IPS-15b (cell line): ENCODE results near the gene SEMA5A.

ENCODE experiments used
- H3K27me3 ChIP-seq: one replicate; pipeline ENCODE4 v1.6.1; 2013; ENCODE audit warnings: low read length; ENCODE audit not compliant: control insufficient read depth, insufficient read depth
- H3K36me3 ChIP-seq: one replicate; pipeline ENCODE4 v1.6.1; 2013; ENCODE audit warnings: low read length; ENCODE audit not compliant: control insufficient read depth, insufficient read depth
- H3K4me1 ChIP-seq: one replicate; pipeline ENCODE4 v1.6.1; 2013; ENCODE audit warnings: mild to moderate bottlenecking, low read length; ENCODE audit not compliant: control insufficient read depth, insufficient read depth
- H3K4me3 ChIP-seq: one replicate; pipeline ENCODE4 v1.5.1; 2013; ENCODE audit warnings: low read depth, low read length
- H3K9ac ChIP-seq: one replicate; pipeline ENCODE4 v1.6.1; 2013; ENCODE audit warnings: low read depth, mild to moderate bottlenecking, low read length
- H3K9me3 ChIP-seq: one replicate; pipeline ENCODE4 v1.6.1; 2013; ENCODE audit warnings: mild to moderate bottlenecking, low read length; ENCODE audit not compliant: control insufficient read depth, insufficient read depth

The SEMA5A gene

DNA sequence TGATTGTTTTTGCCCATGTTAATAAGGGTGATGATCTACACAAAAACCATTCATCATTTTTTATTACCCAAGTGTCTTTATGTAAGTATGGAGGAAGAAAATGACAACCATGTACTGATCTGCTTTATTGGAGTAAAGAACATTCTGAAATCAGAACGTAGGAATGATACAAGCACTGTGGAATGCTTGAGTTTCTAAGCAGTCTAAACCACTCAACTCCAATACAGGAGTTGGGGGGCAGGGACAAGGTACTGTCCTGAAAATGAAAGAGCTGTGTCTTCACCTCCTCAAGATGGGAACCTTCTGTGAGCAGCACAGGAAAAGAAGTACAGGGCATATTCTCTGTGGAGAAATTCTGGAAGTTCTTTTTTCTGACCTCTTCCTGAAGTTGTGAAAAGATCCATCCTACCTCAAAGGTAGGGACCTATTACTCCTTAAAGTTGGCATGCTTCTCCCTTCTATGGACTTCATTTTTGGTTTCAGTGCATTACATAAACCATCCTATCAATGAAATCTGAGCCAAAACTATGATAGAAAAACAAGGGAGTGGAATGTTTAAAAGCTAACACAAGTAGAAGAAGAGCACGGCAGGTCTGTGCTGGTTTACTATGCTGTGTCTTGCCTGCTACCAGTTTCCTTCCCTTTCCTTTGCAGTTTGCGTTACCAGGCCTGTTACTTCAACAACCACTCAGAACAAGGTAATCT is 202.6 kb downstream of the SEMA5A start:
- H3K4me1 ChIP-seq = no peaks in the 10 kb centered on the region
- H3K4me3 ChIP-seq = no peak overlapping the region

DNA sequence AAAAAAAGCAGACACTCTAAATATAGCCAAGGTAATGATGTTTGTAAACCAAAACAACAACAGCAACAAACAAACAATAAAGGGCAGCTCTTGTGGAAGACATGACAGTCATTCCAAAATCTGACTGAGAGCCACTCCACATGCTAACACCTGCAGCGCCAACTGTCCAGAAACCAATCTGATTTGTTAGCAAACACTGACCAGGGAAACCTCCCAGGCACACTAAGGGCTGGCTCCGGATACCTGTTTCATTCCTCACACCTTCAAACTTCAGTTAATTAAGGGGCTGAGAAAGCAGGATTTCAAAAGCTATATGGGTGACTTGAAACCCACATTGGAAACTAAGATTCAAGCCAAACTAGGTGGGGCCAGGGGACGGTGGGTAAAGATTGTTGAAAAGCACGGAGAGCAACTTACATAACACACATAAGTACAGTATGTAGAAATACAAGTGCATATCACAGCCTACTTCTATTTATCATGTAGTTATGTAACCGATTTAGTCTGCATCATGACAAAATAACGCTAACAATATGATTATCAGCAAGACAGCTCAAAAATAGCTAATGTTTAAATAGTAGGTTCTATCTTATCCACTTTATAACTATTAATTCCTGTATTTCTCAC is 203.6 kb downstream of the SEMA5A start:
- H3K9me3 ChIP-seq = no peaks in the 10 kb centered on the region
- H3K4me3 ChIP-seq = no peak overlapping the region
- H3K4me1 ChIP-seq = no peaks in the 10 kb centered on the region
- H3K36me3 ChIP-seq = no peaks in the 10 kb centered on the region
- H3K27me3 ChIP-seq = no peaks in the 10 kb centered on the region
- no peak overlapping the region for H3K9ac ChIP-seq

More for the DNA sequence above, 202.6 kb downstream of the SEMA5A start:
- no peaks in the 10 kb centered on the region for H3K36me3 ChIP-seq
- no peak overlapping the region for H3K9ac ChIP-seq
- H3K9me3 ChIP-seq = no peaks in the 10 kb centered on the region
- no peaks in the 10 kb centered on the region for H3K27me3 ChIP-seq

DNA sequence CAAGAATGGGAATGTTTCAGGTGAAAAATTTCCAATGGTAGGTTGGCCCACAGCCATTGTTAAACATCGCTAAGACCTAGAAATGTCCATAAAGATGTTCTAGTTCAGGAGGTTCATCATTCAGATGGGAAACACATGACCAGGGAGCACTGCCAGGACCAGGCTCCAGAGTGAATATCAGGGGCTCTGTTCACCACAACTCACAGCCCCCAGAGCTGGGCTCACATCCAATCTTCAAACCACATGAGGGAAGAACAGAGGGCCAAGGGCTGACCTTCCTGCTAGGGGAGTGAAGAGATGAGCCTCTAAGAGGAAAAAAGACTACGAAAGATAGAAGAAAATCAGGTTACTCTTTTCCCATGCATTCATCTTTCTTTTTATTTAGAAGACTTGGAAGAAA is 205.8 kb downstream of the SEMA5A start:
- no peak overlapping the region for H3K9ac ChIP-seq
- H3K4me1 ChIP-seq = no peaks in the 10 kb centered on the region
- no peaks in the 10 kb centered on the region for H3K36me3 ChIP-seq
- H3K27me3 ChIP-seq = no peaks in the 10 kb centered on the region
- H3K9me3 ChIP-seq = no peaks in the 10 kb centered on the region
- no peak overlapping the region for H3K4me3 ChIP-seq

DNA sequence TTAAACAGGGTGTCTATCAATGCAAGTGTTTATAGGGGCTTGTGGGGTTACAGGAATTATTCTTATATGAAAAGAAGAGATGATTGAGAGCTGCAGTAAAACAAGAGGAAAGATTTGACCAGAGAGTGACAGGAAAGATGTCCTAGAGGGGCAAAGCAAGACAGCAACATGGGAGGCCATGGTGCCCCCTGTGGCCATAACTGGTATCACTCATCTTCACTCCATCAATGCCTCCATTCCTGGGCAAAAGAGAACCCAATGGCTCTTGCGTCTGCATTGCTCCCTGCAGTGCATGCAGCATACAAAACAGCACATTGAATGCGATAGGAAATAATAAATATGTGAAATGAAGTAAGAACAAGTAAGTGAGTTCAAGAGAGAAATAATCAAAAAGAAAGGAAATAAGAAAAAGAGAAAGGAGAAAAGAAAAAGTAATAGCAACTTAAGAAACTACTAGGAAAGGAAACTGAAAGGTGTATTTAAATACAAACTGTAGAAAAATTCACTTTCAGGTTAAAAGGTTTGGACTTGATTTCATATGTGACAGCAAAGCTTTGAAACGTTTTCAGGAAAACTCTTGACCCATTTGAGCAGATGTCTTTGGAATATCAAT is 206.6 kb downstream of the SEMA5A start:
- Histone ChIP-seq H3K36me3 (no peaks in the 10 kb centered on the region), H3K4me3 (no peak overlapping the region), H3K4me1 (no peaks in the 10 kb centered on the region), H3K9ac (no peak overlapping the region), H3K27me3 (no peaks in the 10 kb centered on the region), H3K9me3 (no peaks in the 10 kb centered on the region)

DNA sequence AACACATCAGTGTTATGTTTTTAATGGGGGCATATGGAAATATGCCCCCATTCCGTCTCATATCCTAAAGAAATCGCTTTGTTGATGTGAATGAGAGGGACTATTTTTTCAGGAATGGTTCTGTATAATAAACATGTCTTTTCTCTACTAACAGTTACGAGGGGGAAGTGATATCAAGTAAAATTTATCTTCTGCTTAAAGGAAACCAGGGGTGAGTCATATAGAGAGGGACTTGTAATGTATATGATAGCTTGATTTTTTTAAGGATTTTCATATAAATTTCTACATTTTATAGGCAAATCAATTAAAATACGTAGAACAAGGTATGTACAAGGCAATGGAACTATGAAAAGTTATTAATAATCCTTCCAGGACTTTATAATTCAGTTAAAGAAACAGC is 207.1 kb downstream of the SEMA5A start:
- Histone ChIP-seq H3K4me1 (no peaks in the 10 kb centered on the region), H3K27me3 (no peaks in the 10 kb centered on the region), H3K9ac (no peak overlapping the region), H3K9me3 (no peaks in the 10 kb centered on the region), H3K4me3 (no peak overlapping the region), H3K36me3 (no peaks in the 10 kb centered on the region)

DNA sequence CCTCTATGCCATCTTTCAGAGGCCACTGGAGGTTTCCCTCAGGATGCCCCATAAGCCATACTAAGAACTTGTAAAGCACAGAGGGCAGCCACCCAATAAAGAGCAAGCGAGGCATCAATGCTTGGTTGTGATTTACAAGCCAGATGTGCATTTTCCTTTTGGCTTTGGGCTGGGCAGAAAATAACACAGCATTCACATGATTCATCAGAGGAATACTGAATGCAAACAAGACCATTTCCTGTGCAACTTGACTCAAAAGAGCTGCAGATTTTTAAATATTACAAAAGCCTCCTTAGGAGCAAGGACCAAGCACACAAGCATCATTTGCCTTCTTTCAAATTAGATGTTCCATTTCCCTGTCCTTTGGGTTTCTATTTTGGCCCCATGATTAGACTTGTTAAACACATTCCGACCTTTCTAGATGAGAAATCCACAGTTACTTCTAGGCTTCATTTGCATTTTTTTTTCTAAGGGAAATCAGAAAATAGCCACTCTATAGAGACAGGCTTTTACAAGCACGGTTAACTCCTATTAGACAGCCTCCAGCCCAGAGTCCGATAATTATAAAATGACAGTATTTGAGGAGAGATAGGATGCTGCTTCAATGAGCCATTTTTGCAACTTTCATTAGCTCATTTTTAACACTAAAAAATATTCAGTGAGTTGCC is 207.8 kb downstream of the SEMA5A start:
- Histone ChIP-seq H3K9ac (no peak overlapping the region), H3K4me3 (no peak overlapping the region), H3K36me3 (no peaks in the 10 kb centered on the region), H3K4me1 (no peaks in the 10 kb centered on the region), H3K27me3 (no peaks in the 10 kb centered on the region), H3K9me3 (no peaks in the 10 kb centered on the region)

DNA sequence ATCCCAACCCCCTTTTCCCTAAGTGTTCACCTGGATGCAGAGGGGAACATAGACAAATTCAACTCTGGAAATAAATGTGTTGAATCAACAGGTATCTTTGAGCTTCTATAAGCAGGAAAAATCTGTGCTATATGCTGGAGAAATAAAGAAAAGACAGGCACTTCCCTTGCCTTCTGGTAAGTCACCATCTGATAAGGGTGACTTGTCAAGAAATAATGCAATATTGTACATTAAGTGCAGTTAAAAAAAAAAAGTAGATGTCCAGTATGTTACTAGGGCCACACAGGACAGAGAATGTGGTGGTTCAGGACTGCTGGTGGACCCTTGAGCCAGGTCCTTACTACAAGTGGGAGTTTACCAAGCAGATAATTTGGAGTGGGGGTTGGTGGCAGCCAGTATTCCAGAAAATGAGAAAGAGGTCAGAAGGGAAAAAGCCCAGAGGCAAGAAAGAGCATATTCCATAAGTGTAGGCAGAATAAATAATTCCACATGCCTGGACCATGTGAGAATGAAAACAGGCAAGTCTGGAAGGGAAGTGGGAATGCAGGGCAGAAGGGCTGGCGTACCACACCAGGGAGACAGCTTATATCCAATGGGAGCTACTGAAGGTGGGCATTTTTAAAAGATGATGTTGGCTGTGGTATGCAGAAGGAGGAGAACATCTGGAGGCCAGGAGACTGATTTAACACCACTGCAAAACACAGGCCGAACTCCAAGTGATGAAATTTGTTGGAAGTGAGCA is 209.9 kb downstream of the SEMA5A start:
- H3K4me1 ChIP-seq = no peaks in the 10 kb centered on the region
- no peak overlapping the region for H3K9ac ChIP-seq
- no peak overlapping the region for H3K4me3 ChIP-seq
- H3K27me3 ChIP-seq = no peaks in the 10 kb centered on the region
- H3K36me3 ChIP-seq = no peaks in the 10 kb centered on the region
- no peaks in the 10 kb centered on the region for H3K9me3 ChIP-seq

DNA sequence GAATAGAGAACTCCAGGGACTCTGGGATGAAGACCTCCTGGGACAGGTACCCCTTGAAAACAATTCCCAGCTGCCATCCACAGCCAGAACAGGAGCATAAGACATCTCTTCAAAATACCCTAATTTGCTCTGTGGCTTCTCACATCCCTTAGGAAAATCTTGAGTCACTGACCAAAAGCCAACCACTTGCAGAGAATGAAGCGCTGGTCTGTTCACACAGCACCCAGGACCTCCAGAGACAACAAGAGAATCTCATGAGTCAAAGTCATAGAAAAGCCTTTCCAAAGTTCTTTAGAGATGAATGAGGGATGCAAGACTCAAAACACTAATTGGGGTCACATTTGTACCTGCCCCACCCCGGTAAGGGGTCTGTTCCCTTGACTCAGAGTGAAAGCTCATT is 210.6 kb downstream of the SEMA5A start:
- Histone ChIP-seq H3K4me1 (no peaks in the 10 kb centered on the region), H3K9me3 (no peaks in the 10 kb centered on the region), H3K4me3 (no peak overlapping the region), H3K9ac (no peak overlapping the region), H3K36me3 (no peaks in the 10 kb centered on the region), H3K27me3 (no peaks in the 10 kb centered on the region)

DNA sequence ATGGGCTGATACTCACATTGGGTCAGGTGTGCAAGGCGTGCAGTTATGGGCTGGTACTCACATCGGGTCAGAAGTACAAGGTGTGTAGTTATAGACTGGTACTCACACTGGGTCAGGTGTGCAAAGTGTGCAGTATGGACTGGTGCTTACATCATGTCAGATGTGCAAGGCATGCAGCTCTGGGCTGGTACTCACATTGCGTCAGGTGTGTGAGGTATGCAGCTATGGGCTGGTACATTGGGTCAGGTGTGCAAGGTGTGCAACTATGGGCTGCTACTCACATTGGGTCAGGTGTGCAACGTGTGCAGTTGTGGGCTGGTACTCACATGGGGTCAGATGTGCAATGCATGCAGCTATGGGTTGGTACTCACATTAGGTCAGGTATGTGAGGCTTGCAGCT is 213.8 kb downstream of the SEMA5A start:
- Histone ChIP-seq H3K4me1 (no peaks in the 10 kb centered on the region), H3K9ac (no peak overlapping the region), H3K27me3 (no peaks in the 10 kb centered on the region), H3K4me3 (no peak overlapping the region), H3K36me3 (no peaks in the 10 kb centered on the region), H3K9me3 (no peaks in the 10 kb centered on the region)

DNA sequence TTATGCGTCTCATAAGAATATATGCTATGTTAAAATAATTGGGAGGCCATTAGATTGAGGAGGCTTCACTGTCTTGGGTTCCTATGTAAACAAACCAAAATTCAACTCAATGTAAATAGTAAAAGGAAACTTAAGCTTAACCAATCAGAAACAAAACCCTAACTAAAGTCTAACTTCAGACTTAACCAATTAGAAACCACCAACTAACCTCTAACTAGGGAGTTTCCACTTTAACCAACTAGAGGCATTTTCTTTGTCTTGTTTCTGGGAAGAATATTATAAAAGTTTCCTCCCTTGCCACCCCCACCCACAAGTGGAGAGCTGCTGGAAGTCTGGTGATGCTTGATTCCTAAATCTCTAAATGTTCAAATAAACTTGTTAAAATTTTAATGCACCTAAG is 214.5 kb downstream of the SEMA5A start:
- Histone ChIP-seq H3K36me3 (no peaks in the 10 kb centered on the region), H3K4me3 (no peak overlapping the region), H3K4me1 (no peaks in the 10 kb centered on the region), H3K9ac (no peak overlapping the region), H3K9me3 (no peaks in the 10 kb centered on the region), H3K27me3 (no peaks in the 10 kb centered on the region)

DNA sequence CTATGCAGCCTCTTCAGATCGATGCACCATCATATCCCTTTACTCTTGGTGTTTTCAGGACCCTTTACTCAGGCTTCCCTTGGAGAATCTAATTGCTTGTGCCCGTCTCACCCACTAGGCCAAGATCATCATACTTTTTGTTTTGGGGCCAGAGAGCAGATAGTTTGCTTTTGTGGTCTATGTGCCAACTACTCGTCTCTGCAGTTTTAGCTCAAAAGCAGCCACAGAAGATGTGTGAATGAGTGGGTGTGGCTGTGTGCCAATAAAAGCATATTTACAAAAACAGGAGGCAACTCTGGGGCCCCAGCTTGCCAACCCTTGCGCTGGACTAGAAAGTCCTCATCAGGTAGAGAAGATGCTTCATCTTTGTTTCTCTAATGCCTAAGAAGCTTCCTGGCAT is 216.8 kb downstream of the SEMA5A start:
- Histone ChIP-seq H3K27me3 (no peaks in the 10 kb centered on the region), H3K36me3 (no peaks in the 10 kb centered on the region), H3K9me3 (no peaks in the 10 kb centered on the region), H3K4me3 (no peak overlapping the region), H3K9ac (no peak overlapping the region), H3K4me1 (no peaks in the 10 kb centered on the region)
